SHP77 treated with DMSO at 0.1 percent for 48 hours (cell line): ENCODE data around the gene USP6.
"Not testable (repeated sequence)": the region's sequence is repeated elsewhere in the genome, so short reads cannot be mapped to it uniquely, and the experiment has no call there.

Experiments used
- DNase-seq: peaks from one replicate; lab custom pipeline; 2025; lab: John Stamatoyannopoulos, UW

Gene USP6

DNA sequence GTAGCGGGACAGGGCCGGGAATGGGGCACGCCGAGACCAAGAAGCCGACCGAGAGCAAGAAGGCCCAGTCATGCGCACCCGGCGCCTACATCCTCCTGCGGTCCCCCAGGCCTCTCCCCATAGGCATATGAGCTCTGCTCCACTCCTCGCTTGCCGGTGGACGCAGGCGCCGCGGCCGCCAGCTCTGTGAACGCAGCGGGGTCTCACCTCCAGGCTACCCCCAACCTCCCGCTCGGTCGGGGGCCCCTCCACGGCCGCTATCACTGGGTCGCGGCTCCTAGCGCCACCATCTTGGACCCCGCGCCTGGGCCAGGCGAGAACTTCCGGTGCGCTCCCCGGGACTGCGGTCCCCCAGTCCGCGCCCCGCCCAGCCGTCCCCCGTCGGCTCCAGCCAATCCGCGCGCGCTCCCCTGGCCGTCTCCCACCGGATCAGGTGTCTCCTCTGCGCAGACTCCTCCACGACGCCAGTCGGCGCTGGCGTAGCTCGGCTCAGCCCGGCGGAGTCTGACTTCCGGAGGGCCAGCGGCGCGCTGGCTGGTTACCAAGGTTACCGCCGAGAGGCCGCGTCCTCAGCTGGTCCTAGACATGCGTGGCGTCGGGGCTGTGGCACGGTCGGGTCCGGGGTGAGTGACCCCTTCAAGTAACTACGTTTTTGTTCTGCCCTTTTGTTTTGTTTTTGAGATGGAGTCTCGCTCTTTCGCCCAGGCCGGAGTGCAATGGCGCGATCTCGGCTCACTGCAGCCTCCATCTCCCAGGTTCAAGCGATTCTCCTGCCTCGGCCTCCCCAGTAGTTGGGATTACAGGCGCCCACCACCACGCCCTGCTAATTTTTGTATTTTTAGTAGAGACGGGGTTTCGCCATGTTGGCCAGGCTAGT is 75.9 kb downstream of the USP6 start, which contains the start of gene ZNF594:
Gene ZNF594, minus strand, starts transcription at position 328 of the 877 bp plus-strand sequence. CDS start 7,612 bp downstream, outside the sequence.
- DNase-seq = peak; percentile 9

GRCh38 chr17:5194346-5194745 is 78.5 kb downstream of the USP6 start:
- no peak for DNase-seq

GRCh38 chr17:5198472-5198871 is 82.6 kb downstream of the USP6 start:
- no peak for DNase-seq

- no peak for DNase-seq
These were observed 84.5 kb downstream of the USP6 start for GRCh38 chr17:5200360-5200759.

DNA sequence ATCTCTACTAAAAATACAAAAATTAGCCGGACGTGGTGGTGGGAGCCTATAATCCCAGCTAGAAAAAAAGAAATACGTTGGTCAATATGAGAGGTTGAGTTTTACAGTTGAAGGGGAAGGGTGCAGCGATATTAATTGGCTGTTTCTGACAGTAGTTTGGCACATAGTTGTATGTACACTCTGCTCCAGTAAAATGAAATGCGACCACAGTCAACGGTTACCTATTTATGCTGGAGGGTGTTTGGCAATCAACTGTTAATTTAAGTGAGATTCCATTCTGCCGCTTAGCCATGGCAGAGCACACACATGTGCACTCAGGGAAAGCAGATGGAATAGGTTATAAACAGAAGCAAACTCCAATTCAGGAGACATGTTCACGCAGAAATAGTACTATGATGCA is 85.2 kb downstream of the USP6 start:
- DNase-seq = no peak

- DNase-seq = no peak
These were observed 87.5 kb downstream of the USP6 start for GRCh38 chr17:5203178-5203907.

GRCh38 chr17:5203908-5204294 is 88.1 kb downstream of the USP6 start:
- DNase-seq = no peak

GRCh38 chr17:5209396-5209795 is 93.6 kb downstream of the USP6 start:
- DNase-seq = no peak

DNA sequence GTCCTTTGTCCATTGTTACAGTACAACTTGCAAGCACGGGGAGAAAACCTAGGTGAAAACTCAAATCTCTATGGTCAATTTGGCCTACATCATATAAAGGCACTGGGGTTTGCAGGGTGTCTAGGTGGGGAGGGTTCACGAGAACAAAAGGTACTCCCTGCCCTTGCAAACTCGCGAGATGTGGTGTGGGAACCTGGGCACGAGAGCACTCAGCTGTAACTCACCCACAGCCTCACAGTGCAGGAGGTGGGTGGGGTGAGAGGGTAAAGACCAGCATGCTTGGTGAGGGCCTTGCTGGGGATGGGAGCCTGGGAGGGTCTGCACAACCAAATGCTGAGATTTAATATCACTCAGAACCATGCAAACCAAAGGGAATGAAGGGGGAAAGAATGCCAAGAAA is 94.3 kb downstream of the USP6 start:
- no peak for DNase-seq

DNA sequence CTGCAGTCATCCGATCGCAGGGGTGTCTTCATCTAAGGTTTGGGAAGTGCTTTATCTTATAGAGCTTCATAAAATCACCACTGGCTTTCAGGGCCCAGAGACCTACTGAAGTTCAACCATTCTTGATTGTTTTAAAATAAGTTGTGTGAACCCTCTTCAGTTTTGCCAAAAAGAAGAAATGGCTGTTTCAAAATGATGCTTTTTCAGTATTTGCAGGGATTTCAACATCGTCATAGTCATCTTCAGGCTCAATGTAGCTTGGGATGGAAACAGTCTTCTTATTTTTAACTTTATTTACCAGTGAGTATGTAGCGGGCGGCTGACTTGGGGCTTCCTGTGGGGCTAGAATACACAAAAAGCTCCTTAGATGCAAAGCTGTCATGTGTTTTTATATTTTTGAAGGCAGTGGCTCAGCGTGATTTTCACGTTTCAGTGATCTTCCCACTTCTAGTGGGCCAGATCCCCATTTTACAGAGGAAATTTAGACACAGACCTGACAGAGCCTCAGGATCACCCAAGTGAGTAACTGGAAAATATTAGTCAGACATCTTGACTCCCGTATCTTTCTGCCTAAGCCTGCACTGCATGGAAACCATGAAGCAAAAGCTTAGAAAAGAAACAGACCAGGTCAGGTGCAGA is 94.9 kb downstream of the USP6 start:
- DNase-seq = no peak

DNA sequence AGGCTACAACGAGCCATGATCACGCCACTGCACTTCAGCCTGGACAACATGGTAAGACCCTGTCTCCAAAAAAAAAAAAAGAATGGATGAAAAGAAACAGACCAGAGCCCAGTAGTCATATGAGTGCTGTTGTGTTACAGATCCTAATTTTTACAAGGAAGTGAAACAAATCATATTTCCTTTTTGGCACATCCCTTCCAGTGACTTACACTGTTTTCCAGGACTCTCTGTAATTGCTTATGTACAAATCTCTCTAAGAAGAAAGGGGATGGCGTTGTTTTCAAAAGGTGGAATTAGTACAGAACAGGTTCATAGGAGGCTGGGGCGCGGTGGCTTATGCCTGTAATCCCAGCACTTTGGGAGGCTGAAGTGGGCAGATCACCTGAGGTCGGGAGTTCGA is 95.6 kb downstream of the USP6 start:
- no peak for DNase-seq

DNA sequence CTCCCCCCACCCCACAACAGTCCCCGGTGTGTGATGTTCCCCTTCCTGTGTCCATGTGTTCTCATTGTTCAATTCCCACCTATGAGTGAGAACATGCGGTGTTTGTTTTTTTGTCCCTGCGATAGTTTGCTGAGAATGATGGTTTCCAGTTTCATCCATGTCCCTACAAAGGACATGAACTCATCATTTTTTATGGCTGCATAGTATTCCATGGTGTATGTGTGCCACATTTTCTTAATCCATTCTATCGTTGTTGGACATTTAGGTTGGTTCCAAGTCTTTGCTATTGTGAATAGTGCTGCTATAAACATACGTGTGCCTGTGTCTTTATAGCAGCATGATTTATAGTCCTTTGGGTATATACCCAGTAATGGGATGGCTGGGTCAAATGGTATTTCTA is 101.7 kb downstream of the USP6 start:
- DNase-seq = not testable (repeated sequence)

DNA sequence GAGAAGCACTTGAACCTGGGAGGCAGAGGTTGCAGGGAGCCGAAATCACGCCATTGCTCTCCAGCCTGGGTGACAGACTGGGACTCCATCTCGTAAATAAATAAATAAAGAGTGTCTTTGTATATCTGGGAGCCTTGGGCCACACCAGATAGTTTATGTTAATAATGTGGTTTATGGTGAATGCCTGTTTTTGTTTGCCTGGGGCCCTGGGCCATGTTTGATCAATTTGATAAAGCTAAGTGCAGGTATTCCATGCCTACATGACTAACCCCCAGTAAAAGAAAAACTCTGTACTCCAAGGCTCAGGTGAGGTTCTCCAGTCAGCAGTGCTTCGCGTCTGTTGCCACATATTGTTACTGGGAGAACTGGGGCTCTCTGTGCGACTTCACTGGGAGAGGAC is 103.7 kb downstream of the USP6 start:
- DNase-seq = no peak

DNA sequence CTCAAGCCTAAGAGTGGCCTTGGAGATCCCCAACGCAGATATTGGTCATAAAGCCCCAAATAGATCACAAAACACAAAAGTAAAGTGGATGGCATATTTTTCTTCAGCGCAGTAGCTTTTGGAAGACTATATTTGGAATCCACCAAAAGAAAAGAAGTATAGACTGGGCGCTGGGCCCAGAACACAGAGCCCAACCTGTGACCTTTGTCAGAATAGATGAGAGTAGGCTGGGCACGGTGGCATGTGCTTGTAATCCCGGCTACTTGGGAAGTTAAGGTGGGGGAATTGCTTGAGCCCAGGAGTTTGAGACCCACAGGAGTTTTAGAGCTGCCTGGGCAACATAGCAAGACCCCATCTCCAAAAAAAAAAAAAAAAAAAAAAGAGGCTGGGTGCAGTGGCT is 104.2 kb downstream of the USP6 start:
- no peak for DNase-seq

DNA sequence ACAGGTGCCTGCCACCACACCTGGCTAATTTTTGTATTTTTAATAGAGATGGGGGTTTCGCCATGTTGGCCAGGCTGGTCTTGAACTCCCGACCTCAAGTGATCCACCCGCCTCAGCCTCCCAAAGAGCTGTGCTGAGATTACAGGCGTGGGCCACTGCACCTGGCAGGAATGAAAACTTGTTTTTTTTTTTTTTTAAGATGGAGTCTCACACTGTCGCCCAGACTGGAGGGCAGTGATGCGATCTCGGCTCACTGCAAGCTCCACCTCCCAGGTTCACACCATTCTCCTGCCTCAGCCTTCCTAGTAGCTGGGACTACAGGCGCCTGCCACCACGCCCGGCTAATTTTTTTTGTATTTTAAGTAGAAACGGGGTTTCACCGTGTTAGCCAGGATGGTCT is 106.1 kb downstream of the USP6 start:
- DNase-seq = not testable (repeated sequence)
